ENCODE measurements around the gene VPS41. TPM values are rescaled to one million over a fixed set of nuclear protein-coding genes. Genes with fewer than 3 reads are reported as not detected.

The VPS41 gene
- total RNA-seq, 4 donors from 2014 or later = 26.4 to 116 (median 41.3) TPM

- no peak overlapping the region for H3K27ac ChIP-seq
- H3K36me3 ChIP-seq = peaks cover 0 to 15% (median 0%) of the 10 kb centered on the region in 3 donors
- no peak overlapping the region for H3K4me3 ChIP-seq
- no peaks in the 10 kb centered on the region for H3K27me3 ChIP-seq
- no peaks in the 10 kb centered on the region for H3K4me1 ChIP-seq
- H3K9me3 ChIP-seq = no peaks in the 10 kb centered on the region
- TF ChIP-seq CTCF (IDR thresholded peaks at IDR 0.05) (no peak), POLR2A (IDR thresholded peaks at IDR 0.05) (no peak)
- DNase-seq = no peak
Measured at GRCh38 chr7:38890597-38890996, 18.4 kb downstream of the VPS41 start.

- Histone ChIP-seq H3K4me3 (no peak overlapping the region), H3K27ac (no peak overlapping the region), H3K4me1 (no peaks in the 10 kb centered on the region), H3K27me3 (no peaks in the 10 kb centered on the region), H3K9me3 (no peaks in the 10 kb centered on the region), H3K36me3 (peaks cover 0 to 9% (median 0%) of the 10 kb centered on the region in 3 donors)
- DNase-seq = no peak
- TF ChIP-seq CTCF (IDR thresholded peaks at IDR 0.05) (peak in 1 of 6 experiments; percentile 6), POLR2A (IDR thresholded peaks at IDR 0.05) (no peak)
Measured at GRCh38 chr7:38889872-38890432, 19.0 kb downstream of the VPS41 start.

- no peaks in the 10 kb centered on the region for H3K4me1 ChIP-seq
- H3K36me3 ChIP-seq = no peaks in the 10 kb centered on the region
- H3K9me3 ChIP-seq = no peaks in the 10 kb centered on the region
- no peak for DNase-seq
- H3K27ac ChIP-seq = no peak overlapping the region
- no peaks in the 10 kb centered on the region for H3K27me3 ChIP-seq
- no peak overlapping the region for H3K4me3 ChIP-seq
- TF ChIP-seq CTCF (IDR thresholded peaks at IDR 0.05) (no peak), POLR2A (IDR thresholded peaks at IDR 0.05) (no peak)
Measured at GRCh38 chr7:38889079-38889478, 19.9 kb downstream of the VPS41 start.

- Histone ChIP-seq H3K27me3 (no peaks in the 10 kb centered on the region), H3K4me1 (no peaks in the 10 kb centered on the region), H3K27ac (no peak overlapping the region), H3K9me3 (no peaks in the 10 kb centered on the region), H3K36me3 (no peaks in the 10 kb centered on the region), H3K4me3 (no peak overlapping the region)
- no peak for TF ChIP-seq CTCF (IDR thresholded peaks at IDR 0.05)
- TF ChIP-seq POLR2A (IDR thresholded peaks at IDR 0.05) = no peak
- no peak for DNase-seq
Measured at GRCh38 chr7:38886265-38886664, 22.7 kb downstream of the VPS41 start.

GRCh38 chr7:38883706-38884105, 25.3 kb downstream of the VPS41 start:
- Histone ChIP-seq H3K27me3 (no peaks in the 10 kb centered on the region), H3K27ac (no peak overlapping the region), H3K4me3 (no peak overlapping the region), H3K4me1 (no peaks in the 10 kb centered on the region), H3K36me3 (no peaks in the 10 kb centered on the region), H3K9me3 (no peaks in the 10 kb centered on the region)
- TF ChIP-seq POLR2A (IDR thresholded peaks at IDR 0.05) (no peak), CTCF (IDR thresholded peaks at IDR 0.05) (no peak)
- no peak for DNase-seq

All from Peyer's patch (tissue), 4 donors.